EH (cell line): ENCODE measurements around the gene KIF6.
A peak's percentile ranks its signal among the peaks of the same experiment; 100 is the strongest.
"Not testable (repeated sequence)": the region's sequence is repeated elsewhere in the genome, so short reads cannot be mapped to it uniquely, and the experiment has no call there.

Source experiments
- DNase-seq: peaks from one replicate; pipeline ENCODE4 v3.0.0-alpha.2; 2015; ENCODE audit warnings: low read depth

Gene KIF6

GRCh38 chr6:39289490-39289889, 435.7 kb downstream of the KIF6 start:
- DNase-seq = no peak

GRCh38 chr6:39287601-39288000, 437.6 kb downstream of the KIF6 start:
- no peak for DNase-seq

GRCh38 chr6:39286596-39286995, 438.6 kb downstream of the KIF6 start:
- DNase-seq = not testable (repeated sequence)

- DNase-seq = no peak
Observed at GRCh38 chr6:39282774-39283173, 442.4 kb downstream of the KIF6 start.

- no peak for DNase-seq
Observed at GRCh38 chr6:39281312-39281980, 443.8 kb downstream of the KIF6 start.

- peak; percentile 11 for DNase-seq
Observed at GRCh38 chr6:39280247-39280731, 444.9 kb downstream of the KIF6 start.
